GM19328 (cell line): ENCODE measurements around the gene CYP46A1.

ENCODE experiments used
- ATAC-seq: cut with Tn5 transposase; IDR thresholded peaks from one replicate; pipeline ENCODE4 v1.9.1; 2021; ENCODE audit warnings: mild to moderate bottlenecking, moderate library complexity; ENCODE audit not compliant: unreplicated experiment

CYP46A1 gene

DNA sequence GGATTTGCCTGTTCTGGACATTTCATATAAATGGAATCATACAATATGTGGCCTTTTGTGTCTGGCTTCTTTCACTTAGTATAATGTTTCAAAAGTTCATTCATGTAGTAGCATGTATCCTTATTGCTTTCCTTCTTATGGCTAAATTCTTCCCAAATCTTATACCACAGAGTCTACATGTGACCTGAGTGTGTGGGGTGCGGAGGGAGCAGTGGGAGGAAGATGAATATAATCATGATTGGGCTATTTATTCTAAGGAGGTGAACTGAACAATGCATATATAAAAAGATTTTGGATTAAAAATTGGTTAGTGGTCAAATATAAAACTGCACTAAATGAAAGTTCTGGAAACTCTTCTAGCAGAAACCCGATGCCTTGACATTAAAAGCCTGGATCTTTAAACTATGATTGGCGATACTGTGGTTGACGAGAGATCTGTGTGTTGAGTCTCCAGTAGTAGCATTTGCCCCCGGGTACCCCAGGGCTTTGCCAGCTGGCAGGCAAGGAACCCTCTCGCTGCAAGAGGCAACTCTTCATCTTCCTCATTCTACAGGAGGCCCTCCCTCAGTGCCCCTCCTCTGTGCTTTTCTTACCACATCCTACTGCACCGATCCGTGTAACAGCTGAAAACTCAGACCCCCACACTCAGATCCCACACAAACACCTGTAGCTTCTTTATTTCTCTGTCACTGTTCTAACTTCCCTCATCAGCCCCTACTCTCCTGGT, 2.6 kb downstream of the CYP46A1 start:
- no peak for ATAC-seq

DNA sequence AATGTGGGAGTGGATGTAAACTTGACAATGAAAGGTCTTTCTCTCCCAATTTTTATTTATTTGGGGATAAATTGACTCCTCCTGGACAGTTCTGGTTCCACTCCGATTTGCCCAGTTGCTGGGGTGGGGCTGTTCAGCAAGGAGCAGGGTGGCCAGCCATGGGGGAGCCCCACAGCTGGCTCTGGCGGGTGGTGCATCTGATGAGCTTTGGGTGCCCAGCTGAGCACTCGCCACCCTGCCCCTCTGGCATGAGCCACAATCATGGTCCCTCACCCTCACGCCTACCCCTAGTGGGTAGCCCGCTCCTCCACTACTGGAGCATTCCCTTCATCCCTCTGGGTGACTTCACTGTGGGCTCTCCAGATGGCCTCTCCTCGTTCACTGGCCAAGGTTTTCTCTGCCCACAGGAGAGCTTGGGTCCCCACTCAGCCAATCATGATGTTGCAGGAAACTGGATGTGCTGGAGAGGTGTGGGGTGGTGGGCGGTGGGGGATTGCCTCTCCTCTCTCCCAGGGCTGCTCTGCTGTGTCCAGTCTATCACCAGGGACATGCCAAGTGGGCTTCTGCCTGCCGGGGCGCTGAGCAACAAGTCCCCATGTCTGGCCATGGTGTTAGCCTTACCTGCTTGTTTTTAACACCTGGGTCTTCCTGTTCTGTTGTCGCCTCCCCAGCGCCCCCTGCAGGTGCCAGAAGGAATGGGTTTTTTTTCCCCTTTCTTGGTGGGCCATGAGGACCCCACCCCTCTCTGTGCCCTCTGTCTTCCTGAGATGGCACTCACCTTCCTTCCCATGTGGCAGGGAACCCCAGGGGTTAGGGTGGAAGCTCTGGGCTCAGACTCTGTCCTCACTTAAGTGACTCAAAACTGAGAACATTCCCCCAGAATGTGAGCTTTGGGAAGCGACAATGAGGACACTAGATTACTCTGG, 3.4 kb downstream of the CYP46A1 start:
- no peak for ATAC-seq

DNA sequence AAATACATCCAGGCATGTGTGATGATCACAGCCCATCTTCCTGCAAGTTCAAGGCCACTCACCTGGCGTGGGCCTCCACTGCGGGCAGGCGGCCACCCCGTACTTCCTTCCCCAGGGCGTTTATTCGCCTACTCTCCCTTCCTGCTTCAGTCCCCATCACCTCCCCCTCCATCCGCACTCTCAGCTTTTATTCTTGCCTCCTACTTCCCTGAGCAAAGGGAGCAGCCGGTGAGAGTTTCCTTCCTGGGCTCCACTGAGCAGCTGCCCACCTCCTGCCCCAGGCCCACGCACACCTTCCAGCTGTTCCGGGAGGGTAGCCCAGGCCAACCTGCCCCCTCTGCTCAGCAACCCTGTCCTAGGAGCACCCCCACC, 4.1 kb downstream of the CYP46A1 start:
- no peak for ATAC-seq

DNA sequence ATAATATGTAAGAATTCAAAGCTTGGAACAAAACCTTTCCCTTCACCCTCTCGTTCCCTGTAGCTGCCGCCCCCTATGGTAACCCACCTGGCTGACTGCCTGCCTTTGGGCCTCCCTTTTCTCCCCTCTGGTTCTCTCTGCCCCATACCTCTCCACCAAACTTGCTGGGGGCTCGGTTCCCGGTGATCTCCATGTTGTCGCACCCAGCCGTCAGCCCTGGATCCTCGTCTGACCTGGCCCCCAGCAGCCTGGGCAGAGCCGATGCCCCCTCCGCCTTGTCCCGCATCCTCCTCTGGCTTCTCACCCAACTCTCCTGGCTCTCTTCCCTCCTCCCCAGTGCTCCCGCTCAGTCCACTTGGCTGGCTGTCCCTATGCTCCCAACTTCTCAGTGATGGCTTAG, 4.5 kb downstream of the CYP46A1 start:
- no peak for ATAC-seq

DNA sequence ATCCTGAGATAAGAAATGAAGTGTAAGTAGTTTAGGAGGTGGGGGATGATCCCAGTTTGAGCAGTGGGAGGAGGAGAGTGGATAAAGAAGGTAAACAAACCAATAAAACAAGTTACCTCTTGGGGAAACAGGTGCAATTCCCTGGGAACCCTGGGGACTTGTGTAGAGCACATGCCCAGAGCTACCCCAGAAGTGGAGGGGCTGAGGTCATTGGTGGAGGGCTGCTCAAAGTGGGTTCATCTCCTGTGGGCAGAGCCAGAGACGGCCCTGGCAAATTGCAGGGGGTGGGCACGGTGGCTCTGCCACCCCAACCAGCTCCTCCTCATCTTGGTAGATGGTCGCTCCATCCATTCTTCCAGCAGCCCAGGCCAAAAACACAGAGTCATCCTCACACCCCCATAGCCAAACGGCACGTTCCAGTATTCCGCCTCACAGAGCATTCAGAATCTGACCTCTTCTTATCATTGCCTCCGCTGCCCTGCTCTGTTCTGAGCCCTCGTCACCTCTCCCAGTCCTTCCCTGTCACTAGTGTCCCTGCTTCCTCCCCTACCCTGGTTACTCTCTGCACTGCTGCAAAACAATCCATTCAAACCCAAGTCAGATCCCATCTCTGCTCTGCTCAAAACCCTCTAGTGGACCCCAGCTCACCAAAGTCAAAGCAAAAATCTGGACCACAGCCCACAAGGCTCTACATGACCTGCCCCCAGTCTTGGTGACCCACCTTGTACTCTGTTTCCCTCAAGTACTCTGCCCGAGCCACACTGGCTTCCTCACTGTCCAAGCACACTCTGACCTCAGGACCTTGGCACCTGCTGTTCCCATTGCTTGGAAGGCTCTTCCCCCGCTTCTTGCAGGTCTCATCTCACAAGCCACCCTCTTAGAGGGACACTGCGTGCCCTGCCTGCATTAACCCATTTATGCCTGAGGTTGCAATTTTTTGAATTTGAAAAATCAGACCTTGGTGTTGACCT, 5.5 kb downstream of the CYP46A1 start:
- ATAC-seq = no peak

DNA sequence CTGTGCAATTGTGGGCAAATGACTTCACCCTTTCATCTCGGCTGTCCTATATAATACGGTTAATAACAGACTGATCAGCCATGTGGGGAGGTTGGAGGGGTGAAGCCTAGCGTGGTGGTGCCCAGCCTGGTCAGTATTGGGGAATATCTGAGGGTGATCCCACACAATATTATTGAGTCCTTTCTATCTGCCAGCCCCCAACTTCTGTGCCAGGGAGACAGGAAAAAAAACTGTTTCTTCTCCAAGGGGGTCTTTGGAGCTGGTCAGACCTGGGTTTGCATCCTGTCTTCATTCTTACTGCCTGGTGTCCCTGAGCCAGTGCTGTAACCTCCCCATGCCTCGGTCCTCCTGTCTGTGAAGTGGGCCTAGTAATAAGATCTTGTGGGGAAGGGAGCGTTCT, 6.5 kb downstream of the CYP46A1 start:
- ATAC-seq = no peak

DNA sequence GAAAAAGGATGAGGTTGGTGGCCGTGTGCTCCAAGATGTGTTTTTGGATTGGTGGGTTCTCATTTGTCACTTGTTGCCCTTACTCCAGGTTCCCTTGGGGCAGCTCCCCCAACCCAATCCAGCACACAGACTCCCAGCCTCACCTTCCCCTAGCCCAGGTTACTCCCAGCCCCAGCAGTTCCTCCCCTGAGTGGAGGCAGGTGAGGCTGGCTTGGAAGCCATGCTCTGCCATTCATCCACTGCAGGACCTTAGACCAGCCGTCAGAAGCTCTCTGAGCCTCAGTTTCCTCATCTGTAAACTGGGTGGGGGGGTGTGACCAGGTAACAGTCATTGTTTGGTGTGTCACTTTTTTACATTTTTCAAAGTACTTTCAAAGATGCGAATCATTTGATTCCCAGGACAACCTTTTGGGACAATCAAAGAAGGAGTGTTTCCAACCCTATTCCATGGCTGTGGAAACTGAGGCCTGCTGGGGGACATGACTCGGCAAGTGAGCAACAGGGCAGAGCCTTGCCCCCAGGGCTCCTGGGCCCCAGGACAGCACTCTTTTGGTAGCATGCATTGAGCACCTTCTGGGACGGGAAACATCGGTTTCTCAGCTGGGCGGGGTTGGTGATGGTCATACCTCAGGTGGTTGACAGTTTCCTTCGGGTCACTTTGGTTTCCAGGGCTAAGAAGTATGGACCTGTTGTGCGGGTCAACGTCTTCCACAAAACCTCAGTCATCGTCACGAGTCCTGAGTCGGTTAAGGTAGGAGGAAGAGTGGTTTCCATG, 7.2 kb downstream of the CYP46A1 start:
- no peak for ATAC-seq

DNA sequence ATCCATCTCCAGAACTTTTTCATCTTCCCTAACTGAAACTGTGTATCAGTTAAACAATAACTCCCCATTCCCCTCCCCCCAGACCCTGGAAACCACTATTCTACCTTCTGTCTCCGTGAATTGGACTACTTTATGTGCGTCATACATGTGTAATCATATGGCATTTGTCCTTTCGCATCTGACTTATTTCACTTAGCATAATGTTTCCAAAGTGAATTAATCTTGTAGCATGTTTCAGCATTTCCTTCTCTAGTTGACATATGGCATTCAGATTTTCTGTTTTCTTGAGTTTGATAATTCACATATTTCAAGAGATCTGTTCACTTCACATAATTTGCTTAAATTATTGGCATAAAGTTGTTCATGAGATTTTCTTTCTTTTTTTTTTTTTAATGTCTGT, 9.8 kb downstream of the CYP46A1 start:
- ATAC-seq = no peak

DNA sequence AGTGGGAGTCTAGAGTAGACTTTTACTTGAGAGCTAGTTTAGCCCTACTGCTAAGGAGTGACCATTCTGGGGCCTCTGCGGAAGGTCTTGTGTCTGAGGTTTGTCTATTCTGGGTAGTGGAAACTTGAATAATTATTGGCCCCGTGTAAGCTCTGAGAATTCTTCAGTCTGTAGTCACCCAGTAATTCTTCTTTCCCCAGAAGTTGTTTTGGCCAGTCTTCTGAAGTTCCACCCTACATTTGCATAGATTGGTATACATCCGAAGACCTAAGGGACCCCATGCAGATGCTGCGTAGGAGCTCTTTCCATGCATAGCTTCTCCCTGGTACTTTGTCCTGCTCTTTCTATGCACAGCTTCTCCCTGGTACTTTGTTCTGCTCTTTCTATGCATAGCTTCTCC, 12.8 kb downstream of the CYP46A1 start:
- ATAC-seq = no peak

DNA sequence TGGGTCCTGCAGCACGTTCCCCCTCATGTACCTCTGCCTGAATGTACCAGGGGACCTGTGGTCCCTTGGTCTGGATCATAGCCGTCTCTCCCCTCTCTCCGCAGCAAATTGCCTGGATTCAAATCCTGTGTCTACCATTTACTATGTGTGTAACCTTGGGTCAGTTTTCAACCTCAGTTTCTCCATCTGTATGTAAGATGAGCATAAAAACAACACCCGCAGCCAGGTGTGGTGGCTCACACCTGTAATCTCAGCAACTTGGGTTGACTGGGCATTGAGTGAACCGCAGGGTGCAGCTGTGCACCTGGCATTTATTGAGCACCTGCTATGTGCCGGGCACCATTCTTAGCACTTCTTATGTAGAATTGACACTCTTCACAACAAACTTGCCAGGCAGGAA, 14.1 kb downstream of the CYP46A1 start:
- ATAC-seq = no peak

DNA sequence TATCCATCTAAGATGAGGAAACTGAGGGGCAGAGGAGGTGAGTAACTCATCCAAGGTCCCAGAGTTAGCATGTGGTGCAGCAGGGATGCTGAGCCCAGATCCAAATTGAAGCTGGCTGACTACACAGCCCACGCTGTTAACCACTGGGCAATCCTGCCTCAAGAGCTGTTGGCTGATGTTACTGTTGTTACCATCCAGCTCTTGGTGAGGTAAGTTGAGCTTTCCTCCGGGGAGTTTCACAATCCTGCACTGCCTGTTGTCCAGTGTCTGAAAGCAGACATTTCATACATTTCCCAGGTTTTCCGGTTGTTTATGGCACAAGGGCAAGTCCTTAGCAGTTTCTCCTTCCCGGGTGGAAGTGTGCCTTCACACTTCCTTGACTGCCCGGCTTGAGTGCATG, 14.5 kb downstream of the CYP46A1 start:
- no peak for ATAC-seq

DNA sequence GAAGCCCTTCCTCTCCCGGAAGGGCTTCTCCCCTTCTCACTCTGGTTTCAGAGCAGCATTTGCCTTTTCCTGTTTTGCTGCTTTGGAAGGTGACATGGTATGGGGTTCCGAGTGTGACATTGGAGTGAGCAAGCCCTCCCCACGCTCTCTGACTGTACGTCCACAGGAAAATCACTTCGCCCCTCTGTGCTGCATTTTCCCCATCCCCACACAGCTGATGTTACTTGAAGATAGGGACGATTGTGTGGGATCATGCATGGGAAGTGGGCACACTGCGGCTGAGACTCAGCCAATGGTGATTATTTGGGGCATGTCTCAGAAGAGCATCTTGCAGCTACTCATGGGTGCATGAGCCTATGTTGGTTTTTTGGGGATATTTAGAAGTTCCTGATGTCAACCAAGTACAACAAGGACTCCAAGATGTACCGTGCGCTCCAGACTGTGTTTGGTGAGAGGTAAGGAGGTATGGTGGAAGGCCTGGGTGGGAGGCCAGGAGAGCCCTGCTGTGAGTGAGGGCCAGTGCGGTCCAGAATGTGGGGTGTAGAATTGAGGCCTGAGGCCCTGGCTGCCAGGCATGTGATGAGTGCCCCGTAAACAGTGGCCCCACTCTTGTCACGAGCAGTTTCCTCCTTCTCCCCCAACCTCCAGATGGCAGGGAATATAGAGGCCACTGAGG, 15.1 kb downstream of the CYP46A1 start:
- no peak for ATAC-seq

DNA sequence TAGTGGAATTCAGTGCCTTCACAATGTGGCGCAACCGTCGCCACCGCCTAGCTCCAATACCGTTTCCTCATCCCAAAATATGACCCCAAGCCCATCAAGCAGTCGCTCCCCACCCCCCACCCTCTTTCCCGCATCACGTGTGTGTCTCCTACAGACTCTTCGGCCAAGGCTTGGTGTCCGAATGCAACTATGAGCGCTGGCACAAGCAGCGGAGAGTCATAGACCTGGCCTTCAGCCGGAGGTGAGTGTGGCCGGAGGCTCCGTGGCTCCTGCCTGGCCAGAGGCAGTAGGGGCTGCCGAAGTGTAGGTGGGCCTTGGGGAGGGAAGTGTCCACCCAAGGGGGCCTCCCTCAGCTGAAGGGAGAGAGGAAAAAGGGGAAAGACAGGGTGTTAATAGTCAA, 15.8 kb downstream of the CYP46A1 start:
- ATAC-seq = no peak

DNA sequence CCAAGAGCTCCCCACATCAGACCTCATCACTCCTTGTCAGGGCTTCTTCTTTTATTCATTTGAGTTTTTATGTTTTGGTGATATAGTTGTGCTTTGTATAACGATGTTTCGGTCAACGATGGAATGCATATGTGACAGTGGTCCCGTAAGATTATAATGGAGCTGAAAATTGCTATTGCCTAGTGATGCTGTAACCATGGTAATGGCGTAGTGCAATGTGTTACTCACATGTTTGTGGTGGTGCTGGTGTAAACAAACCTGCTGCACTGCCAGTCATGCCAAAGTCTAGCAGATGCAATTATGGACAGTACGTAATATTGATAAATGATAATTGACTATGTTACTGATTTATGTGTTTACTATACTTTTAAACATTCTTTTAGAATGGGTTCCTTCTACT, 16.3 kb downstream of the CYP46A1 start:
- ATAC-seq = no peak

DNA sequence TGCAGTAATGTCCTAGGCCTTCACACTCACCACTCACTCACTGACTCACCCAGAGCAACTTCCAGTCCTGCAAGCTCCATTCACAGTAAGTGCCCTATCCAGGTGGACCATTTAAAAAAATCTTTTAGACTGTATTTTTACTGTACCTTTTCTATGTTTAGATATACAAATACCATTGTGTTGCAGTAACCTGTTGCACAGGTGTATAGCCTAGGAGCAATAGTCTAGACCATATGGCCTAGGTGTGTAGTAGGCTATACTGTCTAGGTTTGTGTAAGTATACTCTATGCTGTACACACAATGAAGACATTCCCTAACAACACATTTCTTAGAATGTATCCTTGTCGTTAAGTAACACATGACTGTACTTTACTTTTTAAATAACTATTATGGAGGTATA, 17.2 kb downstream of the CYP46A1 start:
- no peak for ATAC-seq

DNA sequence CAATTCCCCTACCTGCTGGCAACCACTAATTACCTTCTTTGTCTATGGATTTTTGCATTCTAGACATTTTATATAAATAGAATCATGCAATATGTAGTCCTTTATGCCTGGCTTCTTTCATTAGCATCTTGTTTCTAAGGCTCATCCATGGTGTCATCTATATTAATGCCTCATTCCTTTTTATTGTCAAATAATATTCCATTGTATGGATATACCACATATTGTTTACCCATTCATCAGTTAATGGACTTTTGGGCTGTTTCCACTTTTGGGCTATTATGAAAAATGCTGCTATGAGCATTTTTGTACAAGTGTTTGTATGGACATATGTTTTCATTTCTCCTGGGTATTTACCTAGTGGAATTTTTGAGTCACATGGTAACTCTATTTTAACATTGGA, 18.0 kb downstream of the CYP46A1 start:
- ATAC-seq = no peak

DNA sequence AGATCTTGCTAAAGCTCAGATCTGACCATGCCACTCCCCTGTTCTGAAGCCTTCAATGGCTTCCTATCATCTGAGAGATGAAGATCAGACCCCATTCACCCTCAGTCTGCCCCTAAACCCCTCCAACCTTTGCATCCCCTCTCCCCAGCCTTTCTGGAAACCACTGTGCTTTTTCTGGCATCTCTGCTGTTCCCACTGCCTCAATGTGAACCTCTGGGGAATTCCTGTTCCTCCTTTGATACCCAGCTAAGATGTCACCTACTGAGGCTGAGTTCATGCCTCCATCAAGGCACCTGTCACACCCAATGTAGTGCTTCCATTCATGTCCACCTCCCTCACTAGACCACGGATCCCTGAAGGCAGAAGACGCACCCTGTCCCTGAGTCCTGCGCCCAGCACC, 19.3 kb downstream of the CYP46A1 start:
- no peak for ATAC-seq

DNA sequence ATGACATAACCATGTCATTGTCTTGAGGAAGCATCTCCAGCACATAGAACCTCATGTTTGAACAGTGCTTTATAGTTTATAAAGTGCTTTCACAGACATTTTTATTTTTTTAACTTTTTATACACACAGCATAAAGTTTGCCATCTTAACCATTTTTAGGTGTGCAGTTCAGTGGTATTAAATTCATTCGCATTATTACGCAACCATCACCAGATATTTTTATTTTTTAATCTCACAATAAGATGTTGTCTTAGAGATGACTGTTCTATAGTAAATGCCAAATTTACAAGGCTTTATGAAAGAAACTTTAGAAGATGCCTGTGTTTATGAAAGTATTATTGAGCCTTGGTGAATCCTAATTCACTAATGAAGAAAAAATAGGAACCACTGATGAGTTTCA, 19.9 kb downstream of the CYP46A1 start:
- ATAC-seq = no peak

DNA sequence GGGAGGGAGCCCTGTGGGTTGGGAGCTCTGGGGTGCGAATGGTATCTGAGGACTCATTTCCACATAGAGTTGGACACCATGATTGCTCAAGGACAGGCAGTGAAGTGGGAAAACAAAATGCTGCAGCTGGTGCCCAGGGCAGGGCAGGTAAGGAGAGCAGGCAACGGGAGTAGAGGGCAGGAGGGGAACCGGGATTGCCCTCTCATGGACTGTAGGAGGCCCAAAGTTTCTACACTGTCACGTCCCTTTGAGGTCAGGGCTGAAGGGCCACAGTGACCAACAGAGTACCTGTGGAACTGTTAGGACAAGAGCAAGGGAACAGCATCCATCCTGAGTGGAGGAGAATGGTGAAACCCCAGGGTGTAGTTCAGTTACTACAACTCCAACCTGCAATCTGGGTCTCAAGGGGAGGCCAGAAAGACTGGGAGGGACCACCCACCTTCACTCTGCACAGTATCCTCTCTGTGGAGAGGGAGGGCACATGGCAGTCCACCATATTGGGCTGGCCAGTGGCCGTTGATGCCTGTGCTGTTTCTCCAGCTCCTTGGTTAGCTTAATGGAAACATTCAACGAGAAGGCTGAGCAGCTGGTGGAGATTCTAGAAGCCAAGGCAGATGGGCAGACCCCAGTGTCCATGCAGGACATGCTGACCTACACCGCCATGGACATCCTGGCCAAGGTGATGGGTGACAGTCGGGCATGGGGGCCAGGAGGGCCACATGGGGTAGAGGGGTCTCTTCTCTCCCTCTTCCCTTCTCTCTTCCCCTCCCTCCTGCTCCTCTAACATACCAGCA, 22.2 kb downstream of the CYP46A1 start:
- ATAC-seq = no peak
